GM12891 (cell line): ENCODE data around the gene GHRHR. TPM values are rescaled to one million over a fixed set of nuclear protein-coding genes. Genes with fewer than 3 reads are reported as not detected.

ENCODE experiments used
- DNase-seq: peaks from one replicate; pipeline ENCODE4 v3.0.0; 2011; ENCODE audit warnings: low spot score; ENCODE audit not compliant: insufficient read length
- FAIRE-seq: peaks from 2 replicates; lab custom pipeline; 2011; peaks lifted over from hg19 to GRCh38; lab: Jason Lieb, UNC
- PAX5 ChIP-seq: IDR thresholded peaks from 2 replicates; pipeline ENCODE4 v1.6.1; 2011; ENCODE audit warnings: low read length, moderate library complexity, mild to moderate bottlenecking; ENCODE audit not compliant: insufficient read depth, severe bottlenecking
- POLR2A ChIP-seq: IDR thresholded peaks from 2 replicates; pipeline ENCODE4 v1.6.1; 2011; ENCODE audit warnings: low read depth, low read length, control low read depth
- POLR2AphosphoS5 ChIP-seq: IDR thresholded peaks from 2 replicates; pipeline ENCODE4 v1.6.1; 2011; ENCODE audit warnings: low read depth, low read length, control low read depth
- POU2F2 ChIP-seq: IDR thresholded peaks from 2 replicates; pipeline ENCODE4 v1.6.1; 2011; ENCODE audit warnings: low read depth, mild to moderate bottlenecking, control low read depth, low read length, moderate library complexity
- SPI1 ChIP-seq: IDR thresholded peaks from 2 replicates; pipeline ENCODE4 v1.6.1; 2011; ENCODE audit warnings: low read depth, low read length, control low read depth
- TAF1 ChIP-seq: IDR thresholded peaks from 2 replicates; pipeline ENCODE4 v1.6.1; 2011; ENCODE audit warnings: low read depth, low read length, control low read depth
- polyA plus RNA-seq: library from polyadenylated mRNA; unstranded; fragments of >200 nt; gene quantifications from one replicate; pipeline ENCODE4 v1.2.1, GENCODE V29; 2012; ENCODE audit warnings: low read depth, missing spikeins, inconsistent platforms; ENCODE audit not compliant: missing spikeins

GHRHR gene
- polyA plus RNA-seq: not detected

DNA sequence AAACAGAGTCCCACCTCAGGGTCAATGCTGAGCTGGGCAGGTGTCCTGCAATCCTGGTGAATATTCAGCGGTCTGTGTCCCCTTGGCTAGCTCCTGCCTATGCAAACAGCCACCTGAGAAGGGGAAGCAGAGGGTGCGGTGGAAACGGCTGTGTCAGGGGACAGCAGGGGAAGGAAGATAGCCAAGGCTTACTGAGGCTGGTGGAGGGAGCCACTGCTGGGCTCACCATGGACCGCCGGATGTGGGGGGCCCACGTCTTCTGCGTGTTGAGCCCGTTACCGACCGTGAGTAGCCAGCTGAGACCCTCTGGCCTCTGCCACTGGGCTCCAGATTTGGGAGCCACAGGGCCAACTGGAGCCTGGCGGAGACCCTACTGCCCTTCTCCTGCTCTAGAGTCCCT is at the start of gene GHRHR:
Gene GHRHR (plus strand): TSS at position 112 of the 400 bp plus-strand sequence. CDS start 116 bp downstream, at position 228.
- DNase-seq (no peak), FAIRE-seq (no peak)
- TF ChIP-seq SPI1 (no peak), PAX5 (no peak), POLR2A (no peak)

- TF ChIP-seq POLR2A: no peak
- no peak for TF ChIP-seq POU2F2
- no peak for TF ChIP-seq PAX5
- no peak for TF ChIP-seq POLR2AphosphoS5
- no peak for TF ChIP-seq TAF1
- no peak for TF ChIP-seq SPI1
- FAIRE-seq (no peak), DNase-seq (no peak)
Measured at GRCh38 chr7:30914596-30914995, 49.2 kb upstream of the GHRHR start.

DNA sequence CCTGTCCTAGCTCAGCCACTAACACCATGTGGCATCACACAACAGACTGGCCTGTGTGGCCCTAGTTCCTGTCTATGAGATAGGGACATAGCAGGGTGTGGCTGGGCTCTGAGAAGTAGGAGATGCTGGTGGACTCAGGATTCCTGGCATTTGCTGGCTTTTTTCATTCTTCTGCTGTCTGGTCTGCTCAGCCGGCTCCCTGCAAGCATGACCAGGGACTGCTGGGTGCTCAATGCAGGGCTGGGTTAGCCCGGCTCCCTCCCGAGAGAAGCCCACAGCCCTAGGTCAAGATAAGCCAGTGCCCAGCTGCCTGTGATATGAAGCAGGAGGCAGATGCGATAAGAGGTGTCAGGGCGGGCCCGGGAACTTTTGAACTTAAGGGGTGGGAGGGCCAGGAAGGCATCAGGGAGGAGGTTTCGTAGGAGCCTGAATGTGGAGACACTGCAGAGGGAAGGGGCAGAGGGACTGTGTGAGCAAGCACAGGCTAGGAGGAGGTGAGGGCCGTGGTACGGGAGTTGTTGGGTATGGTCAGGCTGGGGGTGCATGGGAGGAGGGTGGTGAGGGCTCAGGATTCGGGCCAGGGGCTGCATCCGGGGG is 48.6 kb upstream of the GHRHR start:
- TF ChIP-seq POLR2A (no peak), POLR2AphosphoS5 (no peak), PAX5 (no peak), TAF1 (no peak), POU2F2 (no peak), SPI1 (no peak)
- FAIRE-seq: no peak
- DNase-seq: no peak

DNA sequence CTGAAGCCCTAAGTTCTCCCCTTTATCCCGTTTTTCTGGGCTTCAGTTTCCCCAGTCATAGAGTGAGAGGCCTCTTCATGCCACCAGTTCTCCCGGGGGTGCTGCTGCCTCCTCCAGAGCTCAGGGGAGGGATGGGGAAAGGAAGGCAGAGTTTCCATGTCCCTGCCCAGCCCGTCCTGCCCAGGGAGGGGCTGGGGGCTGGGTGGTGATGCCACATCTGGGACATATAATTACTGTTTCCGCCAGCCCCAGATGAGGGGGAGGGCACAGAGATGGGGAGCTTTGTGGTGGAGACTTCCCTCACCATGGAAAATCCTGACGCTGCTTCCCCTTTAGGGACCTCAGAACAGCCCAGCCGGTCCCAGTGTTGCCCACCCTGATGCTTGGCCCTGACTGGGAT is 48.0 kb upstream of the GHRHR start:
- DNase-seq (no peak), FAIRE-seq (no peak)
- TF ChIP-seq POLR2A: no peak
- no peak for TF ChIP-seq POU2F2
- TF ChIP-seq SPI1: no peak
- no peak for TF ChIP-seq POLR2AphosphoS5
- no peak for TF ChIP-seq TAF1
- TF ChIP-seq PAX5: no peak

DNA sequence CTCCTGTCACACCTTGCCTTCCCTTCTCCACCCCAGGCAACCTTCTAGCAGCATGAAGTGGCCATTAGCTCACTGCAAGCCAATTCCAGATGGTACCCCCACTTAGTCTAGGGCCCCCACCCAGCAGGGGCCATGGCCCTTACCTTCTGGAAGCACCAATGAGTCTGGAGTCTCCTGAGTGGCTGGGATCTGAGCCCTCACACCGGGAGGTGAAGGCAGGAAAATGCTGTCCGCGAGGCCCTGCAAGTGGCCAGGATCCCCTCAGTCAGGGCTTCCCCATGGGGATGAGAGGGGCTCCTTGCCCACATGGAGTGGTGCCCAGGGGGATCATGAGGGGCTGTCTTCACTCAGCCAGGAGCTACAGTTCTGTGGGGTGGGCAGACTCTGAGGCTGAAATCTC is 47.5 kb upstream of the GHRHR start:
- no peak for FAIRE-seq
- TF ChIP-seq POU2F2: no peak
- DNase-seq: no peak

DNA sequence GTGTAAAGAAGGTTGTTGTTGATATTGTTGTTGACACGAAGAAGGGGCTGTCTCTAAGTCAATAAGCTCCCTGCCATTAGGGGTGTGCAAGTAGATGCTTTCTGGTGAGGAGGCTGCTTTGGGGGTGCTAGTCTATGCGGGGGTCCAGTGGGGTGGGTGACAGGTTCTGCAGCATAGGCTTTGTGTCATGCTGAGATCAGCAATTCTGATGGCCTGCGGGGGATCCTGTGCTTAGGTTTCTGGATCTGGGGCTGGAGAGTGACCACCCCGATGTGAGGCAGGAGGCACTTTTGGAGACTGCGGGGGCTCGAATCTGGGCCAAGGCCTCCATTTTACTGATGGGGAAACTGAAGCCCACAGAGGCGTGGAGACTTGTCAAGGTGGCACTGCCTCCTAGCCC is 47.0 kb upstream of the GHRHR start:
- DNase-seq (no peak), FAIRE-seq (no peak)
- TF ChIP-seq SPI1: no peak
- no peak for TF ChIP-seq TAF1
- no peak for TF ChIP-seq PAX5
- no peak for TF ChIP-seq POU2F2
- TF ChIP-seq POLR2AphosphoS5: no peak
- TF ChIP-seq POLR2A: no peak

GRCh38 chr7:30917216-30917893 is 46.4 kb upstream of the GHRHR start:
- no peak for FAIRE-seq
- no peak for DNase-seq
- TF ChIP-seq SPI1 (no peak), POLR2AphosphoS5 (no peak), POLR2A (no peak), TAF1 (no peak), POU2F2 (no peak), PAX5 (no peak)

GRCh38 chr7:30918676-30919075 is 45.1 kb upstream of the GHRHR start:
- TF ChIP-seq POLR2AphosphoS5: no peak
- TF ChIP-seq PAX5: no peak
- no peak for TF ChIP-seq TAF1
- TF ChIP-seq SPI1: no peak
- TF ChIP-seq POLR2A: no peak
- no peak for TF ChIP-seq POU2F2
- FAIRE-seq (no peak), DNase-seq (no peak)

DNA sequence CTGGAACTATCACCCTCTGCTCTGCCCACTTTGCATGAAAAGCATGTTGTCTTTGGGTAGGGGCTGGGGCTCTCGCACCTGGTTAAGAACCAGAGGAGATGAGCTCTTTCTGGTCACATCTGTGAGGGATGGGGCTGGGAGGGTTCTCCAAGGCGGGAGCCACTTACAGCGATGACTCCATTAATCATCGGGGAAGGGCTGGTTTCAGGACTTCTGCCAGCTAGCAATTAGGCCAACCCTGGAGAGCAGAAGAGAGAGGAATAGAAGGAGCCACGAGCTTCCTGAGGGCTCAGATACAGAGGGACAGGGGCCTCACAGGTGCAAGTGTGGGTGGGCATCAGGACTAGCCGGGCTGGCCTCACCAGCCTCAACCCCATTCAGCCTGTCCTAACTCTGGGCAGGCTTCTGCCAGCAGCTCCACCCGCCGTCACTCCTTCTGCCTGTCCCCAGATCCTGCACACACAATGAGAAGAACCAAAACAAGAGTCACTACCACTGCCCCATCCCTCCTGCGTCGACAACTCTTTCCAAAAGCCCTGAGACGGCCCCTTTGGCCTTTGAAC is 43.7 kb upstream of the GHRHR start:
- FAIRE-seq: no peak
- no peak for DNase-seq
- TF ChIP-seq POLR2AphosphoS5 (no peak), TAF1 (no peak), POU2F2 (no peak), SPI1 (no peak), POLR2A (no peak), PAX5 (no peak)
